Bone marrow (tissue), 2 donors: ENCODE measurements around the gene LCE3A.
"Not testable (repeated sequence)": the region's sequence is repeated elsewhere in the genome, so short reads cannot be mapped to it uniquely, and the experiment has no call there.

Source experiments
- DNase-seq, 2 donors: peaks; one replicate each; lab custom pipeline; 2025; lab: John Stamatoyannopoulos, UW

The LCE3A gene, protein sequence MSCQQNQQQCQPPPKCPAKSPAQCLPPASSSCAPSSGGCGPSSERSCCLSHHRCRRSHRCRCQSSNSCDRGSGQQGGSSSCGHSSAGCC

DNA sequence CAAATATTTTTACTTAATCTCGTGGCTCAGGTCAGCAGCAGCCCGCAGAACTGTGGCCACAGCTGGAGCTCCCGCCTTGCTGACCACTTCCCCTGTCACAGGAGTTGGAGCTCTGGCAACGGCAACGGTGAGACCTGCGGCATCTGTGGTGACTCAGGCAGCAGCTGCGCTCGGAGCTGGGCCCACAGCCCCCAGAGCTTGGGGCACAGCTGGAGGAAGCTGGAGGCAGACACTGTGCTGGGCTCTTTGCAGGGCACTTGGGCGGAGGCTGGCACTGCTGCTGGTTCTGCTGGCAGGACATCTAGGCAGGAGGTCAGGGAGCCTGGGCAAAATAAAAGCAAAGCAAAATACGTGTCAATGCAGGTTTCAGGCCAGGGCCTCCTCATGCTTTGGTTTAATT is at the start of gene LCE3A:
Gene LCE3A, minus strand, starts transcription at position 301 of the 400 bp plus-strand sequence. Its CDS starts 0 bp downstream, at position 301.
- DNase-seq, result no peak

DNA sequence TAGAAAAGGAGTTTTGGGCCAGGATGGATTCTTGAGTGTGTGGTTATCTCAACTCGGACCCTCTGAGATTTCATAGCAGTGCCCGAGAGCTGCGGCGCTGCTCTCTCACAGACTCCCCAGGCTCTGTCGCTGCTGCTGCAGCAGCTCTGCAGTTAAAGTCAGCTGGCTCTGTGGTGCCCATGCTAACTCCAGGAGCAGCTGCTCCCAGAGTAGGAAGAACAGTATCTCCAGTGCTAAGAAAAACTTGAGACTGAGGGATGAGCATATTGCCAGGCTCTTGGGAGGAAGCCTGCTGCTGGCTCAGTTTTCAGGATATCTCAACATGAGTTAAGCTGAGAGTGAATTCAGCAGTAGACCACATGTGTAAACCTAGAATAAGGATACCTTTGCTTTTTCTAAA is 44.7 kb upstream of the LCE3A start:
- DNase-seq, result no peak

GRCh38 chr1:152666171-152666570 is 43.3 kb upstream of the LCE3A start:
- DNase-seq, result not testable (repeated sequence)

DNA sequence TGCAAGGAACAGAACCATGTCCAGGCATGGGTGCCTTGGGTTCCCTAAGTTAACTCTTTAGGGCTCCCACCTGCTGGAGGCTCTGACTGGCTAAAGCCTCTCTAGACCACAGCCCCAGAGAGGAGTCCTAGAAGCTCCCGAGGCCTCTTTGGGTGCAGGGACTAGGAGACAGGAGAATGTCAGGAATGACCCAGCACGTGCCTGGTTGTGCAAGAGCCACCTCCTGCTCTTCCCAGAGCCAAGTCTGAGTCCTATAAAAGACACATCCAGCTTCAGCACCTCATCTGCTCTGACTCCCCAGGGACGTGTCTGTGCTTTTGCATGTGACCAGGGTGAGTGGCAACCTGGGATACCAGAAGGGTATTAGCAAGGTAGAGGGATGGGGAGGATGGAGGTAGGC is 40.2 kb upstream of the LCE3A start, which contains the start of gene LCE2D:
Gene LCE2D, plus strand, starts transcription at position 283 of the 400 bp plus-strand sequence. CDS start 726 bp downstream, outside the sequence.
- DNase-seq, result no peak

DNA sequence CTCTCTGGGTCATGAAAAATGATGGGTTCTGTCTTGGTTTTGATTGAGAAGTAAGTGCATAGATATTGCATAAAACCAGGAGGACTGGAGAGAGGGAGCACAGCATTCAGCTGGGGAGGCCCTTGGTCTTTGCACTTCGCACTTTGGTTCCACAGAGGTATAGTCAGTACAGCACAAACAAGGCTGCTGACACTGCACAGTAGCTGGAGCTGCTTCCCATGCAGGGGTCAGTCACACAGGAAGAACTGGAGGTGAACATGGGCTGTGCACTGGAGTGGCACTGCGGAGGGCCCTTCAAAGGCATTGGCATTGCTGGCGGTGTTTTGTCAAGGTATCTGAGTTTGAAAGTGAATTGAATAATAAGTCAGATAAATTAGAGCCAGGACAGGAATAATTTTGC is 35.7 kb upstream of the LCE3A start:
- no peak for DNase-seq

GRCh38 chr1:152657677-152658076 is 34.8 kb upstream of the LCE3A start:
- DNase-seq, result no peak

DNA sequence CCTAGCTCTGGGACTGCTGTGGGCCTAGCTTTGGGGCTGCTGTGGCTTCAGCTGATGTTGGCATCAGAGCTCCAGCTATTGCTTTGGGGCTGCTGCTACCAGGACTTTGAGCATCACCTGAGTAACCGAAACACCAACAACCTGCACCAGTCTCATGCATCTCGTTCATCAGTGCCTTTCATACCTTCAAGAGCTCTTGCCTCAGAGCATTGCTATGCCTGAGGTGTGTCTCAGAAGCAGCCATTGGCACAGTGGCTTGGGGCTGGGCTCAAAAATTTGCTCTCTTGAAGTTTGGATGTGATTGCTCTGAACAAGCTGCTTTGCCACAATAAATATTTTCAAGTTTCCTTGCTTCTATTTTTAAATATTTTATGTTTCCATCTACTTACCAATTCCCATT is 33.6 kb upstream of the LCE3A start:
- DNase-seq, result no peak

DNA sequence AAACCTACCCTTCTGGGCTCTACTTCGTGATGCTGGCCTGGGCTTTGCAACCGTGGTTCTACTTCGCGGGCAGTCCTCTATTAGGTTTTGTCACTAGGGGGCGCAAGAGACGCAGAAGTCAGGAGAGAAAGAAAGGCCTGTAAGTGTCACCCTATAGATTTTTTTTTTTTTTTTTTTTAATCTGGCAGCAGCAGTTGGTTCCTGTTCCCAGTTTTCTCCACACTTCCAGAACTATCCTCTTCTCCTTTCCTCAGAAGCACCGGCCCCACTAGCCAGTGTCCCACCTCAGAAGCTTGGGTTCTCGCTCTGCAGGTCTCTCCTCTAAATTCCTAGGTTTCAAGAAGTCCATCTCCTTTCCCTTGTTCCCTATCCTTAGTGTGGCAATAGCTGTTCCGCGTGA is 31.2 kb upstream of the LCE3A start:
- peak in 1 of 2 donors; percentile 6 for DNase-seq

DNA sequence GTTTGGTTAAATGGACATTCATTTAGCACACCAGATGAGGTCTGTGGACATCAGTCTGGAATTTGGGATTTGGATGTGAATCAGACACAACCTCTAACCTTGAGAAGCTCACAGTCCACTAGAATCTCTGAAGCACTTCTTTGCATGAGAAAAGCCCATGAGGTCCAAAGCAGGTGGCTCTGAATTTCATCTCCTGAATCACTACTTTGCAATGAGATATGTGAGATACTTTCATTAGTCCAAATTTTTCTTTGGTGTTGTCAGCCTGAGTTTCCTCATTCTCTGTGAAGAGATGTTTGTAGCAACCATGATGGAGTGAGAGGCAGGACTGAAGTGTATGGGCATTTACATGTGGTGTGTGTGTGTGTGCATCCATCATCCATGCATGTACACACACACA is 23.8 kb upstream of the LCE3A start:
- no peak for DNase-seq

DNA sequence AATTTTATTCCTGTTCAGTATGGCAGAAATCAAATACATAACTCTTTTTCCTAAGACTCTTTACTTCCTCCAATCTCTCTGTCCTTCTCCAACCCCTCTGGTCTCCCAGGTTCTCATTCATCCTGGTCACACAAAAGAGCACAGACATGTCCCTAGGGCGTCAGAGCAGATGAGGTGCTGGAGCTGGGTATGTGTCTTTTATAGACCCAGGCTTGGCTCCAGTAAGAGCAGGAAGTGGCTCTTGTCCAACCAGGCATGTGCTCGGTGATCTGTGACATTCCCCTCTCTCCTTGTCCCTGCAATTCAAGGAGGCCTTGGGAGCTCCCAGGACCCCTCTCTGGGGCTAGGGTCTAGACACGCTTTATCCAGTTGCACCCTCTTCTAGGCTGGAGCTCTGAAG is 22.2 kb upstream of the LCE3A start:
- no peak for DNase-seq

DNA sequence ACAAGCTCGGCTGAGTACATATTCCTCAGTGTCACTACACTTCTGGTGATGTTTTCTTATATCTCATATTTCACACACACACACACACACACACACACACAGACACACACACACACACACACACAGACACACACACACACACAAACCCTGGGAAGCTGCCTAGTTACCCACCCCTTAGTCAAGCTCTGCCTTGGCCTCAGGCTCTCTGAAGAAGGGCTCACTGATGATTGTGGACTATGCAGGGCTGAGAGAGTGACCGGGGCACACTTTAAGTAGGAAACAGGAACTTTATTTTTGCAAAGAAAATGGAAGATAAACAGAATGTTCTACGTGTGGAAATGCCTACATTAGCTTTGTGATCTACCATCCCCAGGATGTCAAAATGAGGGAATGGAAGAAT is 21.0 kb upstream of the LCE3A start:
- DNase-seq, result no peak

DNA sequence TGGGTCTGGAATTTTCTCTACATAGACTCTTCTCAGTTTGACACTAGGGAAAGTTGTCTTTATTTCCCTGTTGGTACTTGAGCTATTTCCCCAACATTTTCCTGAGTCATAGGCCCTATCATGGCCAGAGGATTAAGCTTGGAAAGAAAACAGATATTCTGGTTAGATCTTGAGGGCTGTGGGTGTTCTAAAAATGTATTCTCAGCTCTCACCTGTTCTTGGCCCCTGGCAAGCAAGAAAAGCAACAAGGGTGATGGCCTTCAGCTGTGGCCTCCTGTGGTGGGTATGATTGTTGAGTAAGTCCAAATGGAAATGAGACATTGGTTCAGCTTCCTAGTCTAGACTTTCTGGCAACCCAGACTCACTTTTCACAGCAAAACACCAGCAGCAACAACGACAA is 17.4 kb upstream of the LCE3A start:
- DNase-seq, result no peak

- no peak for DNase-seq
Observed at GRCh38 chr1:152630596-152630995, 7.7 kb upstream of the LCE3A start.

- no peak for DNase-seq
Observed at GRCh38 chr1:152626744-152627143, 3.8 kb upstream of the LCE3A start.

DNA sequence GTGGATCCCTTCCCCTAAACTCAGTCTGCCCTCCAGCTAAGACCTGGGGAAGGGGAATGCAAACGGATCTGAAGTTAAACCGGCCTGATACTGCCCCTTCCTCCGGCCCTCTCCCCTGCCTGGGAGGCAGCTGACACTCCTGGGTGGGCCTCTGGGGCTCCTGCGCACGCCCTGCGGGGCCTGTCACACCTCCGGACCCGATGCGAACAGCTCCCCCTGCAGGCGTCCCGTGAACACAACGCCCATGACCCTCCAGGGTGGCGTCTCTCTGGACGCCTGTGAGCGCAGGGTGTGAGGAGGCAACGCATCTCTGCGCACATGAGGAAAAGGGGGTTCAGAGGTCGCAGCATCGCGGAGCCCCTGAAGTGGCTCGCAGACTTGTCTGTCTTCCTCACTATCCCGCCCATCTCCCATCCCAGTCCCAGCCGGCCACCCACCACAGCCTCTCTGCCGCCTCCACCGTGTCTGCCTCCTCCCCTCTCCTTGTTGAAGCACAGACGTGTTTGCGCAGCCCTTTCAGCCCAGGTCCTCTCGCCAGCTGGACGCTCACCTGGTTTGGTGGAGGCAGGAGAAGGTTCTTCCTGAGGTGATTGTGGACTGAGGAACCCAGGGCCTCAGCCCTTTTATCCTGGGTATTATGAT is 421 bp upstream of the LCE3A start:
- DNase-seq, result no peak

- no peak for DNase-seq
Observed at GRCh38 chr1:152621993-152622392, 910 bp downstream of the LCE3A start.

DNA sequence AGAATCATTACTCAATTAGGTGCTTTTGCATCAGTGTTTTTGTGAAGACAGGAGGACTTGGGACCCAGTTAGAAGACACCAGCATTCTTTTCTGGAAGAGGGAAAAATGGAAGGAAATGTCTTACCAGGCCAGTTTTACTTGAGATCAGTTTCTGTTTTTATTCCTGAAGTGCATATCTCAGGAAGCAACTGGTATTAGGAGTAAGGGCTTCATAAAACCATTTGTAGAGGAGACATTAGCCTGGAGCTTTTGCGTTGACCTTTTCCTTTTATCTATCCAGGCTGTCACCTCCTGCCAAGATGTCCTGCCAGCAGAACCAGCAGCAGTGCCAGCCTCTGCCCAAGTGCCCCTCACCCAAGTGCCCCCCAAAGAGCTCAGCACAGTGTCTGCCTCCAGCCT is 9.4 kb downstream of the LCE3A start, which contains the start of gene LCE3B:
Gene LCE3B, plus strand, starts transcription at position 301 of the 400 bp plus-strand sequence. Its CDS starts 0 bp downstream, at position 301.
- DNase-seq, result no peak

DNA sequence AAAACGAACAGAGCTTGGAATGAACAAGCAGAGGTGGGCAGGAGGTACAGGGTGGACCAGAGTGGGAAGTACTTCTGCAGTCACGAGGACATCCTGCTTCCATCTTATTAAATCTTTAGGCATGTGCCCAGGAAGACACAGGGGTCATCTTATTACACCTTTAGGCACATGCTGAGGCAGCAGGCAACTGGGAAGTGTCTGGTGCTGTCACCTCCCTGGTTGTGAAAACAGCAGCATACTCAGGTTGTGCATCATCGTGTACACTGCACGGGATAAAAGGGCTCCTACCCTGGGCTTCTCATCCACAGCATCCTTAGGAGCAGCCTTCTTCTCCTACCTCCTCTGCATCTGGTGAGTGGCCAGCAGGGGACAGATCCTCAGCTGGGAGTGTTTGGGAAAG is 23.0 kb downstream of the LCE3A start, which contains the start of gene LCE3C:
Gene LCE3C, plus strand, starts transcription at position 301 of the 400 bp plus-strand sequence. CDS start 498 bp downstream, outside the sequence.
- no peak for DNase-seq

DNA sequence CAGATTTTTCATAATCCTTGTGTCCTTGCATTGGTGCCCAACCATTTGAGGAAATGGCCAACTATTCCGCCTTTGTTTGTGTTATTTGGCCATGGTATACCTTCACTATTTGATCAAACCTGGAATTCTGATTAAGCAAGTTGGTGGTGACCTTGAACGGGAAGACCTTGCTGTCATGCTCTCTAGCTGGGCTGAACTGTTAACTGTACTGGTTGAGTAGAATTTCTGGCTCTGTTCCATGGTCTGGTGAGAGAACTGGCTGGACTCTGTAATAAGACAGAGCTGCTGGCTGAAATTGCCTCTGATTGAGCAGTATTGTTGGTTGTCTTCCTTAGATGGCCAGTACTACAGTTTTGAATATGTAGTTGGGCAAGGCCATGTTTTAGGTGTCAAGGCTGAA is 25.9 kb downstream of the LCE3A start:
- no peak for DNase-seq

DNA sequence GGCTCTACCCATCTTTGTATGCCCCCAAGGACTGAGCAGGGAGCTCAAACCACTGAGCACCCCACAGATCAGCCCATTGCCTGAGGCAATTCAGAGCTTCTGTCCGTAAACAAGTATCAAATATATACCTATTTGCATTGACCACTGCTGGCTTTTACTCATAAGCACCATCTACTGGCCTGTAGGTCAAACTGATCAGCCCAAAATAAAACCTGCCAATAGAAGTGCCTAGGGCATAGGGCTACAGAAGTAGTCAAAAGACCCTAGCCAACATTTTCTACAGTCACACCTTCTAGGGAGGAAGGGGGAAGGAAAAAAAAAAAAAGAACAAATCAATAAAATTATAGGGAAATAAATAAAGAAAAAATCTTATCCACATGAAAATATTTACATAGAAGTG is 37.3 kb downstream of the LCE3A start:
- DNase-seq, result no peak

GRCh38 chr1:152582647-152583046 is 40.3 kb downstream of the LCE3A start:
- no peak for DNase-seq

- DNase-seq, result no peak
Observed at GRCh38 chr1:152580433-152580832, 42.5 kb downstream of the LCE3A start, which contains the start of gene LCE3D. LCE3D (minus strand) TSS chr1:152580516; CDS start chr1:152579936, 580 bp downstream.

DNA sequence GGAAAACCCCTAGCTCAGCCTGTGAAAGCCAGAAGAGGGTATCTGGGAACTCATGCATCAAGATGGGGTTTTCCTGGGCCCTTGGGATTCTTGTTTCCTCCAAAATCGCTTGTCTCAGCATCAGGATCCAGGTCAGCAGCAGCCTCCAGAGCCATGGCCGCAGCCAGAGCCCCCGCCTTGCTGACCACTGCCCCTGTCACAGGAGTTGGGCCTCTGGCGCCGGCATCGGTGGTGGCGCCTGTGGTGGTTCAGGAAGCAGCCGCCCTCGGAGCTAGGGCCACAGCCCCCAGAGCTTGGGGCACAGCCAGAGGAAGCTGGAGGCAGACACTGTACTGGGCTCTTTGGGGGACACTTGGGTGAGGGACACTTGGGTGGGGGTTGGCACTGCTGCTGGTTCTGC is 43.4 kb downstream of the LCE3A start:
- not testable (repeated sequence) for DNase-seq

DNA sequence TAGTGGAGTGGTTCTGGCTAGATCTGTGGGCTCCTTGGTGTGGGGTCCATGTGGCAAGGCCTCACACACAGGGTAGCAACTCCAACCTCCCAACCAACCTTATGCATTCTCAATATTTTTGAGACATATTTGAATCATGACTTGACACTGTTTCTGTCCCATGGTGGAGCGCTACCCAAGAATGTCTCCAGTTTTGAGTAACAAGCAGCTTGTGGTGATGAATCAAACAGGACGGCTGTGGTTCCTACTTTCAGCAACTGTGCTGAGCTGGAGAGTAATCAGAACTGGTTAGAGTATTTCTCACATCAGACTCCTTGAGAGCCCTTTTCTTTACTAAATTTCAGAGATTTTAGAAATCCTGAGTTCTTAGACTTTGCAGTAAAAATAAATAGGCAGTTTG is 45.7 kb downstream of the LCE3A start:
- no peak for DNase-seq
